Esophagus muscularis mucosa (tissue), 3 donors: Measurements from ENCODE around the gene LMO7.

Experiments used
- CTCF ChIP-seq, 3 experiments: fragments of 200-600 bp in 2 of 3; fragments of 450-650 bp in 1 of 3; sonication (generic) in 2 of 3; IDR thresholded peaks; one replicate each; pipeline ENCODE4 v1.5.1; 2017 to 2019; ENCODE audit warnings: antibody characterized with exemption in 3 of 3, mild to moderate bottlenecking in 2 of 3, moderate library complexity in 1 of 3
- POLR2A ChIP-seq: fragments of 450-650 bp; IDR thresholded peaks from one replicate; pipeline ENCODE4 v1.6.1; 2017; ENCODE audit warnings: antibody characterized with exemption, moderate library complexity, mild to moderate bottlenecking, low read depth

DNA sequence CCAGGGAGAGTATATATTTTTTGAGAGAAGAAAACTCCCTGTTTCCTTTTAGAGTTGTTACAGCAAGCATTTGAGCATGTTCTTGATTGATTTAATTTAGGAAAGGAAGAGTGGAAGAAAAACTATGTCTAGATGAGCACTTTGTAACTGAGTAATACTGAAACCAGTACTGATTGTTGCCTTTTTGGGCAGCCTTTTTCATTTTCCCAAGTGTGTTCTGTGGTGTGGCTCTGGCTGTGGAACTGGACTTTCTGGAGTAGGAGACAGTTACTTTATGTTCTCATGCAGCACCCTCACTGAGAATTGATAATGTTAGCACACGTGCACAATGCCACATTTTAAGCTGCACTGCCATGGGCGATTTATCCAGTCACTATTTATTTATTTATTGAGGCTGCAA lies 211.5 kb downstream of the LMO7 start:
- TF ChIP-seq POLR2A (no peak), CTCF (IDR thresholded peaks at IDR 0.05) (no peak)
